ENCODE data around the gene C1RL. TPM values are rescaled to one million over a fixed set of nuclear protein-coding genes. Genes with fewer than 3 reads are reported as not detected.

Gene C1RL
- total and polyA plus RNA-seq, 9 donors: 11.2 to 18.6 (median 12.9) TPM

- Histone ChIP-seq H3K36me3 (ENCODE audit: control insufficient read depth, insufficient read depth, low read length) (peaks cover 27% of the 10 kb centered on the region), H3K4me1 (ENCODE audit: control insufficient read depth, insufficient read depth, low read length) (no peaks in the 10 kb centered on the region), H3K4me3 (ENCODE audit: low read length) (no peak overlapping the region), H3K27ac (ENCODE audit: low read length) (no peak overlapping the region), H3K27me3 (ENCODE audit: control insufficient read depth, insufficient read depth, low read length) (no peaks in the 10 kb centered on the region), H3K9me3 (replicated peaks; ENCODE audit: control insufficient read depth, low read depth, low read length) (no peaks in the 10 kb centered on the region)
- no peak for DNase-seq
Measured at GRCh38 chr12:7083125-7083524, 25.9 kb downstream of the C1RL start.

- H3K27ac ChIP-seq (ENCODE audit: low read length): no peak overlapping the region
- 72% methylated on average over 13 of the region's 14 CpGs for WGBS (ENCODE audit: insufficient coverage)
- DNase-seq: no peak
- H3K27me3 ChIP-seq (ENCODE audit: control insufficient read depth, insufficient read depth, low read length): no peaks in the 10 kb centered on the region
- H3K9me3 ChIP-seq (replicated peaks; ENCODE audit: control insufficient read depth, low read depth, low read length): no peaks in the 10 kb centered on the region
- H3K4me3 ChIP-seq (ENCODE audit: low read length): no peak overlapping the region
- H3K4me1 ChIP-seq (ENCODE audit: control insufficient read depth, insufficient read depth, low read length): no peaks in the 10 kb centered on the region
- peaks cover 19% of the 10 kb centered on the region for H3K36me3 ChIP-seq (ENCODE audit: control insufficient read depth, insufficient read depth, low read length)
Measured at GRCh38 chr12:7081037-7081436, 28.0 kb downstream of the C1RL start.

GRCh38 chr12:7079826-7080125 is 29.2 kb downstream of the C1RL start:
- Histone ChIP-seq H3K27ac (ENCODE audit: low read length) (no peak overlapping the region), H3K36me3 (ENCODE audit: control insufficient read depth, insufficient read depth, low read length) (peaks cover 8% of the 10 kb centered on the region), H3K27me3 (ENCODE audit: control insufficient read depth, insufficient read depth, low read length) (no peaks in the 10 kb centered on the region), H3K4me1 (ENCODE audit: control insufficient read depth, insufficient read depth, low read length) (no peaks in the 10 kb centered on the region), H3K4me3 (ENCODE audit: low read length) (no peak overlapping the region), H3K9me3 (replicated peaks; ENCODE audit: control insufficient read depth, low read depth, low read length) (no peaks in the 10 kb centered on the region)
- no peak for DNase-seq

- no peaks in the 10 kb centered on the region for H3K4me1 ChIP-seq (ENCODE audit: control insufficient read depth, insufficient read depth, low read length)
- peaks cover 1% of the 10 kb centered on the region for H3K36me3 ChIP-seq (ENCODE audit: control insufficient read depth, insufficient read depth, low read length)
- no peaks in the 10 kb centered on the region for H3K9me3 ChIP-seq (replicated peaks; ENCODE audit: control insufficient read depth, low read depth, low read length)
- no peak overlapping the region for H3K4me3 ChIP-seq (ENCODE audit: low read length)
- no CpG with 5 or more reads among the region's 4 CpGs for WGBS (ENCODE audit: insufficient coverage)
- H3K27me3 ChIP-seq (ENCODE audit: control insufficient read depth, insufficient read depth, low read length): no peaks in the 10 kb centered on the region
- H3K27ac ChIP-seq (ENCODE audit: low read length): no peak overlapping the region
- DNase-seq: no peak
Measured at GRCh38 chr12:7078163-7078562, 30.9 kb downstream of the C1RL start.

GRCh38 chr12:7076493-7076892 is 32.5 kb downstream of the C1RL start:
- no peaks in the 10 kb centered on the region for H3K9me3 ChIP-seq (replicated peaks; ENCODE audit: control insufficient read depth, low read depth, low read length)
- no peak overlapping the region for H3K27ac ChIP-seq (ENCODE audit: low read length)
- H3K4me1 ChIP-seq (ENCODE audit: control insufficient read depth, insufficient read depth, low read length): no peaks in the 10 kb centered on the region
- 90% methylated on average over 1 of the region's 4 CpGs for WGBS (ENCODE audit: insufficient coverage)
- no peak for DNase-seq
- H3K27me3 ChIP-seq (ENCODE audit: control insufficient read depth, insufficient read depth, low read length): no peaks in the 10 kb centered on the region
- no peaks in the 10 kb centered on the region for H3K36me3 ChIP-seq (ENCODE audit: control insufficient read depth, insufficient read depth, low read length)
- H3K4me3 ChIP-seq (ENCODE audit: low read length): no peak overlapping the region

GRCh38 chr12:7075939-7076338 is 33.1 kb downstream of the C1RL start:
- no peaks in the 10 kb centered on the region for H3K4me1 ChIP-seq (ENCODE audit: control insufficient read depth, insufficient read depth, low read length)
- no peak overlapping the region for H3K4me3 ChIP-seq (ENCODE audit: low read length)
- no peaks in the 10 kb centered on the region for H3K27me3 ChIP-seq (ENCODE audit: control insufficient read depth, insufficient read depth, low read length)
- 59% methylated on average over 1 of the region's 3 CpGs for WGBS (ENCODE audit: insufficient coverage)
- no peak overlapping the region for H3K27ac ChIP-seq (ENCODE audit: low read length)
- H3K9me3 ChIP-seq (replicated peaks; ENCODE audit: control insufficient read depth, low read depth, low read length): no peaks in the 10 kb centered on the region
- no peaks in the 10 kb centered on the region for H3K36me3 ChIP-seq (ENCODE audit: control insufficient read depth, insufficient read depth, low read length)
- no peak for DNase-seq

GRCh38 chr12:7075518-7075917 is 33.5 kb downstream of the C1RL start:
- Histone ChIP-seq H3K9me3 (replicated peaks; ENCODE audit: control insufficient read depth, low read depth, low read length) (no peaks in the 10 kb centered on the region), H3K36me3 (ENCODE audit: control insufficient read depth, insufficient read depth, low read length) (no peaks in the 10 kb centered on the region), H3K4me1 (ENCODE audit: control insufficient read depth, insufficient read depth, low read length) (no peaks in the 10 kb centered on the region), H3K27ac (ENCODE audit: low read length) (no peak overlapping the region), H3K27me3 (ENCODE audit: control insufficient read depth, insufficient read depth, low read length) (no peaks in the 10 kb centered on the region), H3K4me3 (ENCODE audit: low read length) (no peak overlapping the region)
- WGBS (ENCODE audit: insufficient coverage): 29% methylated on average over 2 of the region's 3 CpGs
- DNase-seq: no peak

- H3K4me1 ChIP-seq (ENCODE audit: control insufficient read depth, insufficient read depth, low read length): no peaks in the 10 kb centered on the region
- no peaks in the 10 kb centered on the region for H3K9me3 ChIP-seq (replicated peaks; ENCODE audit: control insufficient read depth, low read depth, low read length)
- H3K27me3 ChIP-seq (ENCODE audit: control insufficient read depth, insufficient read depth, low read length): no peaks in the 10 kb centered on the region
- peak; percentile 45 for DNase-seq
- WGBS (ENCODE audit: insufficient coverage): no CpG with 5 or more reads among the region's 1 CpG
- no peak overlapping the region for H3K4me3 ChIP-seq (ENCODE audit: low read length)
- no peak overlapping the region for H3K27ac ChIP-seq (ENCODE audit: low read length)
- peaks cover 2% of the 10 kb centered on the region for H3K36me3 ChIP-seq (ENCODE audit: control insufficient read depth, insufficient read depth, low read length)
Measured at GRCh38 chr12:7073946-7074345, 35.1 kb downstream of the C1RL start.

- DNase-seq: no peak
- WGBS (ENCODE audit: insufficient coverage): 88% methylated on average over 6 of the region's 6 CpGs
- Histone ChIP-seq H3K9me3 (replicated peaks; ENCODE audit: control insufficient read depth, low read depth, low read length) (no peaks in the 10 kb centered on the region), H3K36me3 (ENCODE audit: control insufficient read depth, insufficient read depth, low read length) (peaks cover 6% of the 10 kb centered on the region), H3K27ac (ENCODE audit: low read length) (no peak overlapping the region), H3K4me1 (ENCODE audit: control insufficient read depth, insufficient read depth, low read length) (no peaks in the 10 kb centered on the region), H3K4me3 (ENCODE audit: low read length) (no peak overlapping the region), H3K27me3 (ENCODE audit: control insufficient read depth, insufficient read depth, low read length) (no peaks in the 10 kb centered on the region)
Measured at GRCh38 chr12:7072554-7072953, 36.5 kb downstream of the C1RL start.

GRCh38 chr12:7072035-7072434 is 37.0 kb downstream of the C1RL start:
- 79% methylated on average over 4 of the region's 6 CpGs for WGBS (ENCODE audit: insufficient coverage)
- no peaks in the 10 kb centered on the region for H3K9me3 ChIP-seq (replicated peaks; ENCODE audit: control insufficient read depth, low read depth, low read length)
- H3K4me1 ChIP-seq (ENCODE audit: control insufficient read depth, insufficient read depth, low read length): no peaks in the 10 kb centered on the region
- no peak overlapping the region for H3K27ac ChIP-seq (ENCODE audit: low read length)
- no peak overlapping the region for H3K4me3 ChIP-seq (ENCODE audit: low read length)
- no peaks in the 10 kb centered on the region for H3K27me3 ChIP-seq (ENCODE audit: control insufficient read depth, insufficient read depth, low read length)
- no peak for DNase-seq
- peaks cover 10% of the 10 kb centered on the region for H3K36me3 ChIP-seq (ENCODE audit: control insufficient read depth, insufficient read depth, low read length)

GRCh38 chr12:7069386-7069785 is 39.6 kb downstream of the C1RL start:
- Histone ChIP-seq H3K27ac (ENCODE audit: low read length) (no peak overlapping the region), H3K27me3 (ENCODE audit: control insufficient read depth, insufficient read depth, low read length) (no peaks in the 10 kb centered on the region), H3K36me3 (ENCODE audit: control insufficient read depth, insufficient read depth, low read length) (peaks cover 18% of the 10 kb centered on the region), H3K4me1 (ENCODE audit: control insufficient read depth, insufficient read depth, low read length) (no peaks in the 10 kb centered on the region), H3K9me3 (replicated peaks; ENCODE audit: control insufficient read depth, low read depth, low read length) (no peaks in the 10 kb centered on the region), H3K4me3 (ENCODE audit: low read length) (no peak overlapping the region)
- WGBS (ENCODE audit: insufficient coverage): 85% methylated on average over 6 of the region's 6 CpGs
- no peak for DNase-seq
